Hepatocyte (in vitro differentiated cells): Measurements from ENCODE around the gene TTLL4. TPM values are rescaled to one million over a fixed set of nuclear protein-coding genes. Genes with fewer than 3 reads are reported as not detected.

ENCODE experiments used
- DNase-seq: peaks from one replicate; pipeline ENCODE4 v3.0.0-alpha.2; 2016; ENCODE audit warnings: low spot score
- H2AFZ ChIP-seq: fragments of 200-600 bp; sonication (generic); 2 replicates; pipeline ENCODE4 v1.6.0; 2016; ENCODE audit warnings: antibody characterized with exemption, mild to moderate bottlenecking
- H3K27ac ChIP-seq: fragments of 200-600 bp; sonication (generic); 2 replicates; pipeline ENCODE4 v1.5.1; 2016; ENCODE audit warnings: mild to moderate bottlenecking
- H3K27me3 ChIP-seq: fragments of 200-600 bp; sonication (generic); 2 replicates; pipeline ENCODE4 v1.6.1; 2016
- H3K36me3 ChIP-seq: fragments of 200-600 bp; sonication (generic); replicated peaks from 2 replicates; pipeline ENCODE4 v1.5.1; 2016; ENCODE audit warnings: low read depth; ENCODE audit not compliant: insufficient read depth
- H3K4me1 ChIP-seq: fragments of 200-600 bp; sonication (generic); 2 replicates; pipeline ENCODE4 v1.5.1; 2016; ENCODE audit warnings: mild to moderate bottlenecking, moderate library complexity; ENCODE audit not compliant: insufficient read depth
- H3K4me2 ChIP-seq: fragments of 200-600 bp; sonication (generic); 2 replicates; pipeline ENCODE4 v1.6.0; 2016
- H3K4me3 ChIP-seq: fragments of 200-600 bp; sonication (generic); 2 replicates; pipeline ENCODE4 v1.5.1; 2016; ENCODE audit warnings: mild to moderate bottlenecking
- H3K79me2 ChIP-seq: fragments of 200-600 bp; sonication (generic); 2 replicates; pipeline ENCODE4 v1.6.0; 2017; ENCODE audit warnings: mild to moderate bottlenecking
- H3K9me2 ChIP-seq: fragments of 200-600 bp; sonication (generic); replicated peaks from 2 replicates; pipeline ENCODE4 v1.6.0; 2017; ENCODE audit warnings: mild to moderate bottlenecking; ENCODE audit not compliant: insufficient read depth
- H3K9me3 ChIP-seq: fragments of 200-600 bp; sonication (generic); 2 replicates; pipeline ENCODE4 v1.5.1; 2016; ENCODE audit warnings: low read depth, mild to moderate bottlenecking
- H4K20me1 ChIP-seq: fragments of 200-600 bp; sonication (generic); 2 replicates; pipeline ENCODE4 v1.6.0; 2016; ENCODE audit warnings: mild to moderate bottlenecking; ENCODE audit not compliant: insufficient read depth, poor library complexity, severe bottlenecking
- EZH2 ChIP-seq: fragments of 200-600 bp; sonication (generic); IDR thresholded peaks from 2 replicates; pipeline ENCODE4 v1.6.1; 2016; ENCODE audit warnings: antibody characterized with exemption, mild to moderate bottlenecking, borderline replicate concordance
- EZH2phosphoT487 ChIP-seq: fragments of 200-600 bp; sonication (generic); IDR thresholded peaks from one replicate; pipeline ENCODE4 v1.6.1; 2018; ENCODE audit warnings: antibody characterized with exemption, mild to moderate bottlenecking, low read depth, moderate library complexity; ENCODE audit not compliant: unreplicated experiment, severe bottlenecking
- WGBS: methylation state at CpG from one replicate; pipeline ENCODE4 v1.1.6; 2016; ENCODE audit warnings: low lambda C conversion rate; ENCODE audit errors: missing lambda C conversion rate; 5-methylcytosine and 5-hydroxymethylcytosine counted together
- polyA plus RNA-seq: library from polyadenylated mRNA; unstranded; fragments of >200 nt; fragmentation: Nextera tagmentation; extraction: Ambion mirVana; gene quantifications from 2 replicates; pipeline ENCODE4 v1.2.1, GENCODE V29; 2016
- total RNA-seq: library from RNA; depleted of rRNA; stranded (reverse); fragments of >200 nt; gene quantifications from 2 replicates; pipeline ENCODE4 v1.2.3, GENCODE V29; 2014
- TF ChIP-seq, protein P1 (sequence below): fragments of 200-600 bp; sonication (generic); IDR thresholded peaks from 2 replicates; pipeline ENCODE4 v1.5.1; 2016; ENCODE audit warnings: antibody characterized with exemption, mild to moderate bottlenecking; ENCODE audit not compliant: poor library complexity

TTLL4 gene
- total and polyA plus RNA-seq, 2 experiments from 2014 or later: 18.2 to 23.7 TPM

DNA sequence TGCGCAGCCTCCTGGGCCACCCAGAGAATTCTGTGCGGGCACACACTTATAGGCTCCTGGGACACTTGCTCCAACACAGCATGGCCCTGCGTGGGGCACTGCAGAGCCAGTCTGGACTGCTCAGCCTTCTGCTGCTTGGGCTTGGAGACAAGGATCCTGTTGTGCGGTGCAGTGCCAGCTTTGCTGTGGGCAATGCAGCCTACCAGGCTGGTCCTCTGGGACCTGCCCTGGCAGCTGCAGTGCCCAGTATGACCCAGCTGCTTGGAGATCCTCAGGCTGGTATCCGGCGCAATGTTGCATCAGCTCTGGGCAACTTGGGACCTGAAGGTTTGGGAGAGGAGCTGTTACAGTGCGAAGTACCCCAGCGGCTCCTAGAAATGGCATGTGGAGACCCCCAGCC is 11.8 kb upstream of the TTLL4 start:
- Histone ChIP-seq H3K36me3 (no peaks in the 10 kb centered on the region), H3K9me2 (no peaks in the 10 kb centered on the region), H4K20me1 (no peaks in the 10 kb centered on the region), H3K79me2 (no peaks in the 10 kb centered on the region), H3K4me1 (no peaks in the 10 kb centered on the region), H3K4me3 (no peak overlapping the region), H2AFZ (no peak overlapping the region), H3K9me3 (no peaks in the 10 kb centered on the region), H3K27me3 (no peaks in the 10 kb centered on the region), H3K27ac (no peak overlapping the region), H3K4me2 (no peak overlapping the region)
- no peak for DNase-seq
- no peak for TF ChIP-seq EZH2
- no peak for TF ChIP-seq EZH2phosphoT487
- TF ChIP-seq, protein P1, sequence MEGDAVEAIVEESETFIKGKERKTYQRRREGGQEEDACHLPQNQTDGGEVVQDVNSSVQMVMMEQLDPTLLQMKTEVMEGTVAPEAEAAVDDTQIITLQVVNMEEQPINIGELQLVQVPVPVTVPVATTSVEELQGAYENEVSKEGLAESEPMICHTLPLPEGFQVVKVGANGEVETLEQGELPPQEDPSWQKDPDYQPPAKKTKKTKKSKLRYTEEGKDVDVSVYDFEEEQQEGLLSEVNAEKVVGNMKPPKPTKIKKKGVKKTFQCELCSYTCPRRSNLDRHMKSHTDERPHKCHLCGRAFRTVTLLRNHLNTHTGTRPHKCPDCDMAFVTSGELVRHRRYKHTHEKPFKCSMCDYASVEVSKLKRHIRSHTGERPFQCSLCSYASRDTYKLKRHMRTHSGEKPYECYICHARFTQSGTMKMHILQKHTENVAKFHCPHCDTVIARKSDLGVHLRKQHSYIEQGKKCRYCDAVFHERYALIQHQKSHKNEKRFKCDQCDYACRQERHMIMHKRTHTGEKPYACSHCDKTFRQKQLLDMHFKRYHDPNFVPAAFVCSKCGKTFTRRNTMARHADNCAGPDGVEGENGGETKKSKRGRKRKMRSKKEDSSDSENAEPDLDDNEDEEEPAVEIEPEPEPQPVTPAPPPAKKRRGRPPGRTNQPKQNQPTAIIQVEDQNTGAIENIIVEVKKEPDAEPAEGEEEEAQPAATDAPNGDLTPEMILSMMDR: no peak
- WGBS: 96% methylated on average over 8 of the region's 8 CpGs

GRCh38 chr2:218701806-218702205 is 8.8 kb upstream of the TTLL4 start:
- Histone ChIP-seq H3K4me3 (no peak overlapping the region), H3K4me2 (no peak overlapping the region), H3K9me3 (no peaks in the 10 kb centered on the region), H3K36me3 (no peaks in the 10 kb centered on the region), H2AFZ (no peak overlapping the region), H3K9me2 (no peaks in the 10 kb centered on the region), H3K27me3 (no peaks in the 10 kb centered on the region), H4K20me1 (no peaks in the 10 kb centered on the region), H3K27ac (no peak overlapping the region), H3K4me1 (no peaks in the 10 kb centered on the region), H3K79me2 (no peaks in the 10 kb centered on the region)
- DNase-seq: no peak
- WGBS: 89% methylated on average over 2 of the region's 2 CpGs
- no peak for TF ChIP-seq EZH2phosphoT487
- TF ChIP-seq, protein P1: no peak
- no peak for TF ChIP-seq EZH2

GRCh38 chr2:218703341-218703740 is 7.3 kb upstream of the TTLL4 start:
- H2AFZ ChIP-seq: no peak overlapping the region
- no peak for TF ChIP-seq EZH2
- TF ChIP-seq, protein P1: no peak
- TF ChIP-seq EZH2phosphoT487: no peak
- no peaks in the 10 kb centered on the region for H3K36me3 ChIP-seq
- H3K27ac ChIP-seq: no peak overlapping the region
- no peaks in the 10 kb centered on the region for H4K20me1 ChIP-seq
- no peaks in the 10 kb centered on the region for H3K9me3 ChIP-seq
- DNase-seq: no peak
- WGBS: 84% methylated on average over 4 of the region's 4 CpGs
- H3K4me3 ChIP-seq: no peak overlapping the region
- H3K4me1 ChIP-seq: no peaks in the 10 kb centered on the region
- no peaks in the 10 kb centered on the region for H3K9me2 ChIP-seq
- H3K27me3 ChIP-seq: no peaks in the 10 kb centered on the region
- H3K4me2 ChIP-seq: no peak overlapping the region
- H3K79me2 ChIP-seq: no peaks in the 10 kb centered on the region

- Histone ChIP-seq H3K36me3 (no peaks in the 10 kb centered on the region), H3K4me2 (no peak overlapping the region), H2AFZ (no peak overlapping the region), H3K9me3 (no peaks in the 10 kb centered on the region), H3K4me3 (no peak overlapping the region), H3K27ac (no peak overlapping the region), H3K79me2 (peaks cover 15% of the 10 kb centered on the region), H3K4me1 (no peaks in the 10 kb centered on the region), H3K27me3 (no peaks in the 10 kb centered on the region), H4K20me1 (no peaks in the 10 kb centered on the region), H3K9me2 (no peaks in the 10 kb centered on the region)
- TF ChIP-seq, protein P1: no peak
- TF ChIP-seq EZH2phosphoT487: no peak
- WGBS: 98% methylated on average over 4 of the region's 4 CpGs
- DNase-seq: no peak
Observed at GRCh38 chr2:218708086-218708485, 2.5 kb upstream of the TTLL4 start.
